Neural cell (in vitro differentiated cells): Measurements from ENCODE around the gene KCNH6.

Experiments
- CTCF ChIP-seq: fragments of 450-650 bp; IDR thresholded peaks from 2 replicates; pipeline ENCODE4 v1.5.1; 2014; ENCODE audit warnings: antibody characterized with exemption, mild to moderate bottlenecking, moderate library complexity; ENCODE audit not compliant: poor library complexity, severe bottlenecking
- POLR2AphosphoS5 ChIP-seq: IDR thresholded peaks from 2 replicates; pipeline ENCODE4 v1.6.1; 2012

- TF ChIP-seq POLR2AphosphoS5 (no peak), CTCF (no peak)
Observed at GRCh38 chr17:63537991-63538692, 15.0 kb downstream of the KCNH6 start.
